Suprapubic skin (tissue), 4 donors: ENCODE data around the gene RNF220.

Experiments used
- EP300 ChIP-seq: sonication (generic); formaldehyde crosslinking; IDR thresholded peaks from one replicate; pipeline ENCODE4 v1.6.1; 2017; ENCODE audit warnings: antibody characterized with exemption
- POLR2A ChIP-seq, 2 donors: fragments of 450-650 bp; IDR thresholded peaks; one replicate each; pipeline ENCODE4 v1.6.1; 2017; ENCODE audit warnings: antibody characterized with exemption in 2 of 2, mild to moderate bottlenecking in 2 of 2, moderate library complexity in 2 of 2
- POLR2AphosphoS5 ChIP-seq, 3 donors: sonication (generic); formaldehyde crosslinking; IDR thresholded peaks; one replicate each; pipeline ENCODE4 v1.6.1; 2017; ENCODE audit warnings: antibody characterized with exemption in 3 of 3
- TF ChIP-seq, protein P1 (sequence below), 2 donors: fragments of 200-600 bp in 1 of 2; fragments of 450-650 bp in 1 of 2; sonication (generic) in 1 of 2; IDR thresholded peaks; one replicate each; pipeline ENCODE4 v1.5.1; 2016 to 2019; ENCODE audit warnings: antibody characterized with exemption in 2 of 2, mild to moderate bottlenecking in 1 of 2, moderate library complexity in 1 of 2

DNA sequence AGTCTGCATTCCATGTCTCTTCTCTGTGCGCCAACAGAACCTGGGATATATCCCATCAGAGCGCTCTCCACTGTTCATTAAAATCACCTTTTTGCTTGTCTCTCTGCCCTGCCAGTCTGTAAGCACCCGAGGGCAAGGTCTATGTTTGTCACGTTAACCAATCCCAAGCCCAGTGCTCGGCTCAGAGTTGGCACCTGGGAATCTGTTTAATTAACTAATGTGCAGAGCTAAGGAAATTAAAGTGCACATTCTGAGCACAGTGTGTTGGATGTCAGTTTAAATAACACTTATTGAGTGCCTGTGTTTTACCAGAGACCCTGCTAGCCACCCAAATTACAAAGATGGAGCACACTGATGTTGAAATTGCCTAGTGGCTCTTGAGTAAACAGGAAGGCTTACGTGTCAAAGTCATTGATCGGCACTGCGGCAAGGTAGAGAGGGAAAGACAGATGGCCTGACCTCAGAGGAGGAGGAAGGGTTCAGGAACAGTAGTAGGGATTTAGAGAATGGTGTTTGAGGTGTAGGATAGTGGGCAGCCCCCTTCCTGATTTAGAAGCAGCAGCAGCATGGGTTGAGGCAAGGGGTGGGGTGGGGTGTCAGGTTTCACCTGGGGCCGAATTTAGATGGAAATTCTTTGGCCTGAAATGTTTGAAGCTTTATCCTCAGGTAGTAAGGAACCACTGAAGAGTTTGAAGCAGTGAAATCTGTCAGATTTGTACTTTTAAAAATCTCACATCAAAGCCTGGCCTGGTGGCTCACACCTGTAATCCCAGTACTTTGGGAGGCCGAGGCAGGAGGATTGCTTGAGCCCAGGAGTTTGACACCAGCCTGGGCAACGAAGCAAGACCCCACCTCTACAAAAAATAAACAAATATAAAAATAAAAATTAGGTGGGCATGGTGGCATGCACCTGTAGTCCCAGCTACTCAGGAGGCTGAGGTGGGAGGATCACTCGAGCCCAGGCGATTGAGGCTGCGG is 277.1 kb downstream of the RNF220 start:
- TF ChIP-seq, protein P1, sequence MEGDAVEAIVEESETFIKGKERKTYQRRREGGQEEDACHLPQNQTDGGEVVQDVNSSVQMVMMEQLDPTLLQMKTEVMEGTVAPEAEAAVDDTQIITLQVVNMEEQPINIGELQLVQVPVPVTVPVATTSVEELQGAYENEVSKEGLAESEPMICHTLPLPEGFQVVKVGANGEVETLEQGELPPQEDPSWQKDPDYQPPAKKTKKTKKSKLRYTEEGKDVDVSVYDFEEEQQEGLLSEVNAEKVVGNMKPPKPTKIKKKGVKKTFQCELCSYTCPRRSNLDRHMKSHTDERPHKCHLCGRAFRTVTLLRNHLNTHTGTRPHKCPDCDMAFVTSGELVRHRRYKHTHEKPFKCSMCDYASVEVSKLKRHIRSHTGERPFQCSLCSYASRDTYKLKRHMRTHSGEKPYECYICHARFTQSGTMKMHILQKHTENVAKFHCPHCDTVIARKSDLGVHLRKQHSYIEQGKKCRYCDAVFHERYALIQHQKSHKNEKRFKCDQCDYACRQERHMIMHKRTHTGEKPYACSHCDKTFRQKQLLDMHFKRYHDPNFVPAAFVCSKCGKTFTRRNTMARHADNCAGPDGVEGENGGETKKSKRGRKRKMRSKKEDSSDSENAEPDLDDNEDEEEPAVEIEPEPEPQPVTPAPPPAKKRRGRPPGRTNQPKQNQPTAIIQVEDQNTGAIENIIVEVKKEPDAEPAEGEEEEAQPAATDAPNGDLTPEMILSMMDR (IDR thresholded peaks at IDR 0.05), result no peak
- no peak for TF ChIP-seq POLR2A (IDR thresholded peaks at IDR 0.05)
- no peak for TF ChIP-seq POLR2AphosphoS5 (IDR thresholded peaks at IDR 0.05)
- no peak for TF ChIP-seq EP300
